ENCODE measurements around the gene ACSM6. TPM values are rescaled to one million over a fixed set of nuclear protein-coding genes. Genes with fewer than 3 reads are reported as not detected.

The ACSM6 gene
- total RNA-seq, 1 experiment from 2014 or later: not detected

DNA sequence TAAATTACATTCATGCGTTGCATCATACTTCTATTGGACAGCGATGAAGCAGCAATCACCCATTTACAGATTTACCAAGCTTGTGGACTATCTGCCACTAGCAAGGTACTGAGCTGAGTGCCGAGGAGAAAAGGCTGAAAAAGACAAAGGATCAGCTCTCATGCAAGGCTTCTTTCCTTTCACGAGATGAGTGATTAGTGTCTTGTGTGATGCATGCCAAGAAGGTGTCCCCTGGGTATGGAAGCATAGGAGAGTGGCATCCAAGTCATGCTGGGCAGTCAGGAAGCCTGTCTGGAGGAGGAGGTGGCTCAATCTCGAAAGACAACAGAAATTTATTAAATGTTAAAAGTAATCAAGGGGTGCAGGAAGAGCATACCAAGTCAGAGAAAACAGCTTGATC, 40.9 kb downstream of the ACSM6 start:
- Histone ChIP-seq H2AFZ (ENCODE audit: low read length) (no peak overlapping the region), H2BK15ac (ENCODE audit: low read depth, low read length) (no peak overlapping the region), H3K14ac (ENCODE audit: insufficient read depth, low read length) (no peak overlapping the region), H4K20me1 (ENCODE audit: control insufficient read depth, insufficient read depth, insufficient read length) (no peaks in the 10 kb centered on the region), H3K4ac (ENCODE audit: low read depth, low read length) (no peak overlapping the region), H3K9me3 (ENCODE audit: control insufficient read depth, low read depth, low read length) (no peaks in the 10 kb centered on the region), H2BK5ac (ENCODE audit: insufficient read length, low read length) (no peak overlapping the region), H2BK20ac (ENCODE audit: low read depth, low read length, poor library complexity, severe bottlenecking) (no peak overlapping the region), H4K5ac (ENCODE audit: insufficient read length, low read depth, low read length) (no peak overlapping the region), H3K27me3 (ENCODE audit: insufficient read depth, low read length) (no peaks in the 10 kb centered on the region), H3K79me2 (ENCODE audit: insufficient read depth, low read length) (no peaks in the 10 kb centered on the region), H4K91ac (ENCODE audit: insufficient read length, low read depth, low read length) (no peak overlapping the region), H3T11ph (ENCODE audit: low read length) (no peak overlapping the region), H3K79me1 (ENCODE audit: insufficient read depth, low read depth, low read length, poor library complexity, severe bottlenecking) (no peaks in the 10 kb centered on the region), H2BK12ac (ENCODE audit: insufficient read length, low read depth, low read length) (no peak overlapping the region), H4K8ac (replicated peaks; ENCODE audit: insufficient read length, low read depth, low read length) (no peak overlapping the region), H3K56ac (ENCODE audit: insufficient read length, low read depth, low read length) (no peak overlapping the region), H3K4me1 (ENCODE audit: insufficient read depth, low read length) (peaks cover 3% of the 10 kb centered on the region; the same call in 1 of the 2 replicates), H3K18ac (ENCODE audit: insufficient read length, low read depth, low read length) (peak overlapping the region; percentile 72), H2AK5ac (ENCODE audit: insufficient read length, low read length) (no peak overlapping the region), H3K4me2 (ENCODE audit: insufficient read depth, insufficient read length, low read length) (no peak overlapping the region), H3K9ac (ENCODE audit: extremely low read depth, insufficient read length, low read length) (no peak overlapping the region), H3K27ac (ENCODE audit: insufficient read length, low read depth, low read length) (peak overlapping the region; percentile 21), H3K23me2 (ENCODE audit: insufficient read length, low read depth, low read length, poor library complexity, severe bottlenecking) (peaks cover 8% of the 10 kb centered on the region), H2BK120ac (ENCODE audit: low read depth, low read length, poor library complexity, severe bottlenecking) (no peak overlapping the region), H3K23ac (ENCODE audit: insufficient read length, low read depth, low read length) (no peak overlapping the region)
- H3K9me3 Mint-ChIP-seq: peaks cover 4 to 16% of the 10 kb centered on the region in 2 experiments
- no peak overlapping the region for H3K4me3 Mint-ChIP-seq
- H3K27ac Mint-ChIP-seq: peak overlapping the region; percentile 90 to 98 (median 95)
- WGBS (ENCODE audit: extremely low coverage, insufficient read length, low lambda C conversion rate): no CpG with 5 or more reads among the region's 5 CpGs
- H3K36me3 Mint-ChIP-seq (ENCODE audit: insufficient read depth in 1 of 3, low read depth in 3 of 3): peaks cover 25 to 51% (median 50%) of the 10 kb centered on the region in 3 experiments
- DNase-seq: no peak
- peaks cover 35 to 39% of the 10 kb centered on the region in 2 experiments for H3K4me1 Mint-ChIP-seq
- TF ChIP-seq, protein P1, sequence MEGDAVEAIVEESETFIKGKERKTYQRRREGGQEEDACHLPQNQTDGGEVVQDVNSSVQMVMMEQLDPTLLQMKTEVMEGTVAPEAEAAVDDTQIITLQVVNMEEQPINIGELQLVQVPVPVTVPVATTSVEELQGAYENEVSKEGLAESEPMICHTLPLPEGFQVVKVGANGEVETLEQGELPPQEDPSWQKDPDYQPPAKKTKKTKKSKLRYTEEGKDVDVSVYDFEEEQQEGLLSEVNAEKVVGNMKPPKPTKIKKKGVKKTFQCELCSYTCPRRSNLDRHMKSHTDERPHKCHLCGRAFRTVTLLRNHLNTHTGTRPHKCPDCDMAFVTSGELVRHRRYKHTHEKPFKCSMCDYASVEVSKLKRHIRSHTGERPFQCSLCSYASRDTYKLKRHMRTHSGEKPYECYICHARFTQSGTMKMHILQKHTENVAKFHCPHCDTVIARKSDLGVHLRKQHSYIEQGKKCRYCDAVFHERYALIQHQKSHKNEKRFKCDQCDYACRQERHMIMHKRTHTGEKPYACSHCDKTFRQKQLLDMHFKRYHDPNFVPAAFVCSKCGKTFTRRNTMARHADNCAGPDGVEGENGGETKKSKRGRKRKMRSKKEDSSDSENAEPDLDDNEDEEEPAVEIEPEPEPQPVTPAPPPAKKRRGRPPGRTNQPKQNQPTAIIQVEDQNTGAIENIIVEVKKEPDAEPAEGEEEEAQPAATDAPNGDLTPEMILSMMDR (conservative IDR thresholded peaks at IDR 0.05): no peak
- no peaks in the 10 kb centered on the region for H3K27me3 Mint-ChIP-seq (ENCODE audit: low read depth)
